NCI-H82 treated with DMSO at 0.1 percent for 48 hours (cell line): ENCODE data around the gene TELO2.
"Not testable (repeated sequence)": the region's sequence is repeated elsewhere in the genome, so short reads cannot be mapped to it uniquely, and the experiment has no call there.

Experiments
- DNase-seq: peaks from one replicate; lab custom pipeline; 2025; ENCODE audit not compliant: unreplicated experiment; lab: John Stamatoyannopoulos, UW

TELO2 gene

DNA sequence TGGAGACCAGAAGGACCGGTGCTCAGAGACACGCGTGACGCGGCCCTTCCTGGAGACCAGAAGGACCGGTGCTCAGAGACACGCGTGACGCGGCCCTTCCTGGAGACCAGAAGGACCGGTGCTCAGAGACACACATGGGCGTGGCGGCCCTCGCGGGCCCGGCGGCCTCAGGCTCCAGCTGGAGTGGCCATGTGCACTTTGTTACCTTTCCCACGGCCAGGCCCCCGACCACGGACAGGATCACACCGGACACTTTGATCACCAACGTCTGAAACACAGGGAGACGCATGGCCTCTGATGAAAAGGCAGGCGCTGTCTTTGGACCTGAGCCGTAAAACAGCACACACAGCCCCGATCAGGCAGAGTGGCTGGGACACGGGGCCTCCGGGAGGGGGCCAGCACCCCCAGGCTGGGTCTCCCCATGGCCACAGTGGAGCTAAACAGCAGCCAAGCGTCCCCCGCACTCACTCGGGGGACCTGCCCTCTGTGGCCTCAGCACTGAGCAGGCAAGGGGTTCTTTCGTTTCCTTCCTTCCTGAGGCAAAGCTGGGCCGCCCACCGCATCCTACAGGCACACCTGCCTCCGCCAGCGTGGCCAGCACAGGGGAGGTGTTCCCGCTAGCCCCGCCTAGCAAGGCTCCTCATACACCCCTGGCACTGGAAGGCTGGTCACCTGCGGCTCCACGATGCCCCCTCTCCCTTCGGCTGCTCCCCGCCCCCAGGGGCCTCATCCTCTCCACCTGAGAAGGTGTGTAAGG is 35.5 kb upstream of the TELO2 start:
- no peak for DNase-seq

DNA sequence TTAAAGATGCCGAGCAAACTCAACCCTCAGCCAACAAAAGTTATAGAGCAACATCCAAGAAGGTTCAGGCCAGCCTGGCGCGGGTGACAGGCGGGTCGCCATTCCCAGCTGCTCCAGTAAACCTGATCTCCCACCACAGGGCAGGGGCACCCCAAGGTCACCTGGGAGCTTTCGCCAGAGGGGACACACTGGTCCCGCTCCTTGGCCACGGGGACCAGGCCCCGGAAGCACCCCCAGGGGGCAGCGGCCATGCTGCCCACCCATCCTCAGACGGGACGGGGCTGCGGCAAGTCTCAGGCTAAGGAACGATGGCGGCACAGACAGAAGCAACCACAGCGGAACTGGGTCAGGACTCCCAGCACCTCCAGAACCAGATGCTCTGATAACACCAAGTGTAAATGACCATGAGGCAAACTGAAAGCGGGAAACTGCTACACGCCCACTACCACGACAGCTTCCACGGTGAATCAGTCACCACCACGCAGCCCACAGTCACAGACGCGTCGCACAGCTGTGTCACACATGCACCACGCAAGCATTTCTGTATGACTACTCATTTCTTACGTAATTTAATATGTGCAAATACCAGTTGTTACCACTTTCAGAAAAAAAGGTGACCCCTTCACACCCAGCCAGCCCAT is 34.7 kb upstream of the TELO2 start:
- no peak for DNase-seq

DNA sequence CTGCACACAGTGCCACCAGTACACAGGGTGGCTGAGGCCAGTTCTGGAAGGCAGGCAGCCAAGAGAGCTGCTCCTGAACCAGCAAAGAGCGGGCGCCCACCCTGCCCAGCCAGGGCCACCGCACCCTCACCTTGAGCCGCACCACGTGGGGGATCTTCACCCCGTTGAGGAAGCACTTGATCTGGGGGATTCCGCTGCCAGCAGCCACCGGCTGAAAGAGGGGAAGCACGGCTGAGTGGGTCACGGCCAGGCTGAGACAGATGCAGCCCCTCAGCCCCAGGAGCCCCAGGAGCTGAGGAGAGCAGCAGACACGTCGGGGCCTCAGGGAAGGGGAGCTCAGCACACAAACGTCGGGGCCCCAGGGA is 34.2 kb upstream of the TELO2 start:
- no peak for DNase-seq

DNA sequence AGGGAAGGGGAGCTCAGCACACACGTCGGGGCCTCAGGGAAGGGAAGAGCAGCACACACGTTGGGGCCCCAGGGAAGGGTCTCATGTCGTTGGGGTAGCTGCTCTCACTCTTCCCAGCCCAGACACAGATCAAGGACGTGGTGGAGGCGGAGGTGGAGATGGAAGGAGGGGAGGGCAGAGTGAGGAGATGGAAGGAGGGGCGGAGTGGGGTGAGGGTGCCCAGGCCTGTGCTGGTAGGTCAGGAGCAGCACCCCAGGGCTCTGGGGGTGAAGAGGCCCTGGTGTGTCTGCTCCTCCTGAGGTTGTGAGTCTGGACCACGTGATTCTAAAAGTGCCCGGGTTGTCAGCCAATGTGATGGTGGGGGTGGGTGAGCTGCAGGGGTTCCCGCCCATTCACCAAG is 33.2 kb upstream of the TELO2 start:
- DNase-seq = no peak

DNA sequence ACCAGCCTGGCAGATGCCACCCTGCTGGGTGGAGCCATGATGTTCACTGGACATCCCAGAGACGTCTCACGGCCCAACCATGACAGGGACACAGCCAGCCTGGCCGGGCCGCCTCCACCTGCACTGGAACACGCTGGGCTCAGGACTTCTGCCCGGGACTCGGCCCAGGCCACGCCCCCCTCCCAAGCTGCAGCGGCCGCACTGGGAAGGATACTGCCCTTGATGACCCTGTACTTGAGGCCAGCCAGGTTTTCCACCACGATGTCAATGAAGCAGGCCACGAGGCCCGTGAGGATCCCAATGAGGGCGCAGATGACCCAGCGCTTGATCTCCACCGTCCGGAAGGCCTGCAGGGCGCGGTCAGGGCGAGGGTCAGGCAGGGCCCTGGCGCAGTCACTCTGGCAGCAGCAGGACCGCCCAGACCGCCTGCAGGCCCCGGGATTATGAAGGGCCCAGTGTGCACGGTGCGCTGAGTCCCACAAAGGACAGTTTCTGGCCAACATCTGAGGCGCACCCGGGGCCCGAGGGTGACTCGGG is 32.5 kb upstream of the TELO2 start:
- no peak for DNase-seq

DNA sequence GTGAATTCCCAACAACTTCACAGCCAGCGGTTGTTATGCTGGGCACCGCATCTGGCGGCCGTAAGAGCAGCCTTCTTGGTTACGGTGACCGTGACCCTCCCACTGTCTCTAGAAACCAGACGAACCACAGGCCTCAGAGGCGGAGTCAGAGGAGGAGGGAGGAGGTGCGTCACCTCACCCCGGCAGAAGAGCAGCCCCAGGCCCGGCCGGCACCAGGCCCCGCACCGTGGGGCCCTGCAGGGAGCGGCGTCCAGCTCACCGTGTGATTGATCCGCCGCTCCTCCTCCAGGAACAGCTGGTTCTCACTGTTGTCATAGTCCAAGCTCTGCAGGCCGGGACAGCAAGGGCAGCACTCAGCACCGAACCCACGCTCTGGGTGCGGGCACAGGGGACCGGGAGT is 32.0 kb upstream of the TELO2 start:
- DNase-seq = no peak

DNA sequence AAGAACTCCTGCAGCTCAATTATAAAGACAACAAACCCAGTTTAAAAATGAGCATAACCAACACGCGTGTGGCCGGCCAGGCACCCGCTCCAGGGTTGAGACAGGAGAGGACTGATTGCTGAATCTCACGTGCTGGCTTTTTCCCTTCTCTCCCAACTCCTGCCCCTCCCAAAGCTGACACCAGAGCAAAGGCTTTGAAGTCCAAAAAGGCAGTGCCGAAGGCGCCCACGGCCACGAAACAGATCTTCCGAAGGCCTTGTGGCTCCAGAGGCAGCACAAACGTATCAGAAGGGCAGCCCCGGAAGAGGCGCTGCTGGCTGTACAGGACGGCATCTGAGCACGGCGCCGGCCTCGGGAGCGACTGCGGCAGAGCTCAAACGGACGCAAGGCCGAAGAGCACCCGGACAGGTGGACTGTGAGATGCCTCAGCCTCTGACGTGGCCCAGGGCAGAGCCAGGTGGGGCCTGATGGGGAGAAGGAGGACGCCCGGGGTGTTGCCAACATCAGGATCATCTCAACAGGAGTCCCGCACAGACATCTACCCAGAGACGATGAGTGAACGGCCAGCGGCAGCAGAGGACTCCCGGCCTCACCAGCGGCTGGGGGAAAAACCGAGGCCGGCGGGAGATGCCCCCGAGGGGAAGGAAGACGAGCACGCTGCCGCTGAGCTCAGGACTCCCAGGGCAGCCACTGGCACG is 28.8 kb upstream of the TELO2 start:
- no peak for DNase-seq

DNA sequence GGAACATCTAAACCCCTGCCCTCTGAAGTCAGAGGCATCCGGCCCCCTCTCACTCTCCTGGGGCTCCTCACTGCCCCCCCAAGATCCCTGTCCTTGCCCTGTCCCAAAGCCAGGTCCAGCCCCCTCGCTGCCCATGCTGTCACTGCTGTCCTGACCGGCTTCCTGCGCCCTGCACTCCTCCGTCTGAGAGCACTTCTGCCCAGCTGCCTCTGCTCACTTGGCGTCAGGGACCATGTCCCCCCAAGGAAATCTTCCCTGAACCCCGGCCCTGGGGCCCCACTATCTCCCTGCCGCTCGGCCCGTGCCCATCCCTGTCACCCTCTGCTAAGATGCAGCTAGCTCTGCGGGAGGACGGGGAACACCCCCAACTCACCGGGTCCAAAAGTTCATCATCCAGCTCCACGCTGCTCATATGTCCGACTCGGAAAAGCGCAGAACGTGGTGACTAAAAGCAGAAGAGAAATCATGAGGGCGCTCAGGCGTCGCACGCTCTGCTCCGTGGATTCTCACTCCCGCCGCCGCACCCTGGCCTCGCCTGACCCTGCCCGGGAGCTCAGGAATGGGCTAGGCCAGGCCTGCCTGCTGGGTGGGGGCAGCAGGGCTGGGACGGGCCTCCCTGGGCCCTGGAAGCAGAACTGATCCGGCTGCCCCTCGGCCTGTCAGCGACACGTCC is 28.1 kb upstream of the TELO2 start:
- no peak for DNase-seq

DNA sequence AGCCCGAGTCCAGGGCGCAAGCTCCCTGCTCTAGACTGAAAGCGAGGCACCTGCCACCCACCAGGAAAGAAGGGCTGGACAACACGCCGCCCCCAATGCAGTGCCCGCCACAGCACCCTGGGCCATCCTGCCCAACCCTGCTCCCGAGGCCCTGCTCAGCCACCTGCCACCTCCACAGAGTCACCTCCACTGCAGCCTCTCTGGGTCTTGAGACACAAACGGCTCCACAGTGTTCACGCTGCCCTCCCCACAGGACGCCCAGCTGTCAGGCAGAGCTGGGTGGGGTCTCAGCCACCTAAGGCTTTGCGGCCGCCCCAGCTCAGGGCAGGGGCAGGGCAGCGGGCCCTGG is 27.6 kb upstream of the TELO2 start:
- DNase-seq = no peak

DNA sequence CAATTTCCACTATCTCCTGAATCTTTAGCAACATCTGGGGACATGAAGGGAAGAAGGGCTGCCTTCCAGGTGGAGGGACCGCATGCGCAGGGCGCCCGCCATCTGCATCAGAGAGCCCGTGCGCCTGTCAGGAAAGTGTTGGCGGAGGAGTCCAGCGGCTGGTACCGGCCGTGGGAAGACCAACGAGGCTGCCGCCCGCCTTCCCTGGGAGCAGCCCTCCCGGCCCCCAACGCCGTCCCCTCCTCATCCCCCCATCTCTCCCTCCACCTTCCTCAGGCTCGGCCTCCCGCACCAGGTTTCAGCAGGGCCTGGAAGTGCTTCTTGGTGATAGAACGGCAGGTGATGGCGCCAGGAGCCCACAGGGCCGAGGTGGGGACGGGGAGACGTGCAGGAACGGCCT is 27.1 kb upstream of the TELO2 start:
- DNase-seq = no peak

DNA sequence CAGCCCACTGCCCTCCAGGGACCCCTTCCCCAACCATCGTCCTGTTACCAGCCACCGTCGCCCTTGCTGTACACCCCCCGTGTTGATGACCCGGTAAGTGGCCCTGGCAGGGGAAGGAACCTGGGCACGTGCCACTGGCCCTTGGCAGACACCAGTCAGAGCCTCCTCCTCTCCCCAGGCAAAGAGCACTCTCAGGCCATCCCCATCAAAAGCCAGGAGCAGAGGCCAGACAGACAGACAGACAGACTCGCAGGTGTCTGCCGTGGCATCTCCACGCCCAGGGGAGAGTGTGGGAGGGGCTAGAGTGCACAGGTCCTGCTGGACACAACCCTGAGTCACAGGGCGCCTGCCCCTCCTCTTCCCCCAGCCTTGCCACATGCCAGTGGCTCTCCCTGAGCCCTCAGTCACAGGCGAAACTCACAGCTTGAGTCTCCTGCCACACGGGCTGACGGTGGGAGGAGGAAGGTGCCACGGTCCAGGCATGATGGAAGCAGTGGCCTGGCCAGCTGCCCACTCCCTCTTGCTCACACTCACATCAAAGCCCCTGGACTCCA is 26.1 kb upstream of the TELO2 start:
- no peak for DNase-seq

DNA sequence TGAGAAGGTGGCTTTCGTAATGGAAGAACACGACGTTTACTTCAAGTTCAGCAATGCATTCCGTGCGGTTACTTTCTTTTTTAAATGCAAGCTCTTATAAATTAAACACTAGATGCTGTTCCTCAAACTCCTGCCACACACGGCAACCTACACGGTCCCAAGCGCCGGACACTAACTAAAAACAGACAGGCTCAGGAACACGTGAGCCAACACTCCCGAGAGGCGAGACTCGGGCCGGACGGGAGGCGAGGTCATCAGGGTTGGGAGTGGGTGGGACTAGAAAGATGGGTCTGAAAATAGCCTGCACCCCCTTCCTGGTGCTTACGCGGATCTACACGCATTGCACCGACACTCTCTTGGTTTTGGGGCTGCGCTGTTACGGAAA is 24.7 kb upstream of the TELO2 start:
- no peak for DNase-seq

DNA sequence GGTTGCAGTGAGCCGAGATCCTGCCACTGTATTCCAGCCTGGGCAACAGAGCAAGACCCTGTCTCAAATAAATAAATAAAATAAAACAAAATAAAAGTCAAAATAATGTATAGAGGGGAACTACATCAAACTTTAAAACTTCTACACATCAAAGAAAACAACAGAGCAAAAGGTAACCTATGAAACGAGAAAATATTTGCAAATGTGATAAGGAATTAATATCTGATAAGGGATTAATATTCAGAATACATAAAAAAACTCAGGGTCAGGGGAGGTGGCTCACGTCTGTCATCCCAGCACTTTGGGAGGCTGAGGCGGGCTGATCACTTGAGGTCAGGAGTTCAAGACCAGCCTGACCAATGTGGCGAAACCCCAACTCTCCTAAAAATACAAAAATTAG is 24.0 kb upstream of the TELO2 start:
- DNase-seq = not testable (repeated sequence)

DNA sequence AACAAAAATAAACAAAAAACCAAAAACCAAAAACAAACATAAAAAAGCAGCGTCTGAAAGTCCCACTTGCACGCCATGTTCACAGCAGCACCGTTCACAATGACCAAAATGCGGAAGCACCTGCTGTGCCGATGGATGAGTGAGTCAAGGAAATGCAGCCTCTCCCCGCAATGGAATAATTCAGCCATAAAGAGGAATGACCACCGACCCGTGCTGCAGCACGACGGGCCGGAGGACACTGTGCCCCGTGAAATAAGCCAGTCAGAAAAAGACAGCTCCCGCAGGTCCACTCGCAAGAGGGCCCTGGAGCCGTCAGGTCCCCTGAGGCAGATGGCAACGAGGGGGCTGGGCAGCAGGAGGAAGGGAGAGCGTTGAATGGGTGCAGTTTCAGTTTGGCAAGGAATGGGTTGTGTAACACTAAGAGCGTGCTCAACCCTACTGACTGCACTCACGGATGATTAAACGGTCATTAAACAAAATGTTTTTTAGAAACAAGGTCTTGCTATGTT is 23.4 kb upstream of the TELO2 start:
- DNase-seq = no peak

DNA sequence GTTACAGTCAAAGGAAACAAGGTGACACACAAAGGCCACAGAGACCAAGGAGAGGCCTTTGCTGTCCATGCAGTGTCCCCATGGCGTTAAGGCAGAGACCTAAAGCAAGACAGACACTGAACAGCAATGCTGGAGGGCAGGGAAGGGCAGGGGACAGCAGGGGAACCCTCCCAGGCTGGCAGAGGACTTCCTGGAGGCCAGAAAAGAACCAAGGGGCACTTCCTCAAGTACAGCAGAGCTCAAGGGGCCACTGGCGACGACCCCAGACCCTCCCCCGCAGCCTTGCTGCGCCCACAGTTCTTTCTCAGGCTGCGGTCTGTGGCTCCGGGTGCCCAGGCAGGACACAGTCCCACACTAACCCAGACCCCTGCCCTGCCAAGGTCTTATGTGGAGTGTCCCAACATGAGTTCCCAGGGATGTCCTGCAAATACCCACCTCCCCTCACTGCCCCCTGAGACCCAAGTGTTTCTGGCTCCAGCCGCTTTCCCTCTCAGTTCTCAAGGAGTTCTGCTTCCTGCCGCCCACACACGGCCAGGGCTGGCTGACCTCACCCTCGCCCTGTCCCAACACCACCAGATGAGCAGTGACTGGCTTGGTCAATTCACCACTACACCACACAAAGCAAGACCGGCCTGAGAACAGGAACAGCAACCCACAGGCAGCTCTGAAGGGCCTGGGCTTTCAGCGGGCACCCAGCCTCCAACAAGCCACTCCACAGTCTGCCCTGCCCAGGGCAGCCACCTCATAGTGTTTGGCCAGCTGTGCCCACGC is 22.5 kb upstream of the TELO2 start:
- no peak for DNase-seq

DNA sequence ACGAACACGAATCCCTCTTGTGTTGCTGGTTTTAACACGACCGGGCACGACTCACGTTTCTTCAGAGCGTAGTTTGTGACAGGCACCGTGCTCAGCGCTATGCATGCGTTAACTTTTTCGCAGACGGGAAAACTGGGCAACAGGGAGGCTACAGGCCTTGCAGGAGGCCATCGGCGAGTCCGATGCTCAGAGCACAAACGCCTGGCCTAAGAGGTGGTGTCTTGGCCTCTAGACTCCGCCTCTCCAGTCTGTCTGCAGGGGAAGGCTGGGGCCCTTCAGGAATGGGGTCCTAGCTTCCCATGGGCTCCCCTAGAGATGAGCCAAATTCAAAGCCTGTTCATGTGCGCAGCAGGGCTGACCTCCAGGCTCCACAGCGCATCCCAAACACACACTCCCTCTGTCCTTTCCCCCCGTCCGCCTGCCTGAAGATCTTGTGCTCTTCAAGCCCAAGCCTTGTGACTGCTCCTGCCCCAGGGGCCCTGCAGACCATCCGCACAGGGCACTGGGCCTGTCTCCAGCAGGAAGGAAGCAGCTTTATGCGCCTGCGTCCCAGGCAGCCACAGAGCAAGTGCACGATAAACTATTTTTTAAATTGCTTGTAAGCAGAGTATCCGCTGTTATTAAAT is 21.5 kb upstream of the TELO2 start:
- no peak for DNase-seq

DNA sequence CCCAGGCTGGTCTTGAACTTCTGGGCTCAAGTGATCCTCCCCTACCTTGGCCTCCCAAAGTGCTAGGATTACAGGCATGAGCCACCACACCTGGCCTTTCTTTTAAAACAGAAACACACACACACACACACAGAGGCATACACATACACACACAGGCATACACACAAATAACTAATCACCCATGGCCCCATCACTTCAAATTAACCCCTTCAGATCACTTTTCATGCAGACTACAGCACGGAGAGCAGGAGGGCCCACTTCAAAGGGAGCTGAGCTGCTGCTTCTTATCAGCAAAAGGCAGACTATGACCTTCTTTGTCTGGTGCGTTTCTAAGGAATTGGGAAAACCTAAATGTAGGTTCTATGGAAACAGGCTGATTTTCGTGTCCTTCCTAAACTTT is 20.2 kb upstream of the TELO2 start:
- DNase-seq = no peak

DNA sequence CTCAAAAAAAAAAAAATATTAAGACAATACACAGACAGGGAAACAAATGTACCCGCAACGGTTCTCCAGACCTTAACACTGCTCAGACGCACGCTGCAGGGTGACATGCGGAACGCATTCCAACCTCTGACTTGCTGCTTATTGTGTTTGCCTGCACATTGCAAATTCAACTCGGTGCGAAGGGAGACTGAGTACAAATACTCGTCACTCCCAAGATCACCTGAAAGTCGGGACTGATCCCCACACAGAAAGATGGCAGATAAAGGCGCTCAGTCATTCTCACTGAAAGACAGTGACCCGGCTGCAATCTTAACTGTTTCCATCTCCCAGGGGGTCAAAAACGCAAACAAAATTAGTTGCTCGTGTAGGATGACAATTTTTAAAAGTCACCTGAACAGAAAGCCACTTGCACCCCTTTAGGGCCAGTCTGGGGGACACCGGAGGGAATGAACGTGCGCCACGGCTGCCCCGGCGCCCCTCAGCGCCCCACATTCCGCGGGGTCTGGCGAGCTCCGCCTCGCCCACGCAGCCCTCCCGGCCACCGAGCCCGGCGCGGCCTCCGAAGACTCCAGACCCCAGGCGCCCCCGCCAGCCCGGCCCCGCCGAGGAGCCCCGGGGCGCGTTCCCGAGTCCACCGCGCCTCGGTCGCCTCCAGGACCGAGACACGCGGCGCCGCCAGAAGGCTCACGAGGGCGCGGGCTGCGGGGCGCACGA is 18.9 kb upstream of the TELO2 start:
- DNase-seq = no peak

DNA sequence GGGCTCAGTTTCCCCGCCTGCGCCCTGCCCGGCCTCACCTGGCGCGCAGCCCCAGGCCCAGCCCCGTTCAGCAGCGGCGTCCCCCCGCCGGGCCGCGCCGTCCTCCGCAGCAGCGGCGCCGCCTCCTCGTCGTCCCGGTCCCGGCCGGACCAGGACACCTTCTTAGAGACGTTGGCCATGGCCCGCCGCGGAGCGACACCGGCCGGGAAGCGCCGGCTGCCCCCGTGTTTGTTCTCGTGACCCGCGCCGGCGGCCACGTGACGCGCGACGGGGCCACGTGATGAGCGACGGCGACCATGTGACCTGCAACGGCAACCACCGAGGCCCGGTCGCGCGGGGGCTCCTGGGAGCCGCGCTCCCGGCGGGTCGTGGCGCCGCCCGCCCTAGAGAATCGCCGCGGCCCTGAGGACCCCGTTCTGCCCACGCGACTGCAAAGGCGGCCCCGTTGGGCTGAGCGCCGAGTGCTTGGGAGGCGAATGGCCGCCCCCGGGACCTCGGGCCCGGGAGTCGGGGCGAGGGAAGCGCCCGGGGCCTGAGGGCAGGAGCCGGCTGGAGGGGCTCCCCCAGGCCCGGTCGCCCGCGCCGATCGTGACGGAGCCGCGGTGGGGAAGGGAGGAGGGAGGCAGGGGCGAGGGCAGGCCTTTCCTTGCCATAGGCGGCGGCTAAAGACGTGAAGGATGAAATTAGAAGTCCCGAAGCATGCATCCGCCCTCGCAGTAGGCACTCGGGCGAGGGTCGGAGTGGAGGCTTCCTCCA is 18.2 kb upstream of the TELO2 start, which contains the start of gene CLCN7:
Gene CLCN7 (minus strand): TSS at position 233 of the 756 bp plus-strand sequence. CDS start 54 bp downstream, at position 179.
- peak; percentile 16 for DNase-seq
